HK-2 (cell line): ENCODE data around the gene KIAA1958.

Experiments
- DNase-seq: peaks from one replicate; pipeline ENCODE4 v3.0.0-alpha.2; 2018; ENCODE audit not compliant: unreplicated experiment

Gene KIAA1958

DNA sequence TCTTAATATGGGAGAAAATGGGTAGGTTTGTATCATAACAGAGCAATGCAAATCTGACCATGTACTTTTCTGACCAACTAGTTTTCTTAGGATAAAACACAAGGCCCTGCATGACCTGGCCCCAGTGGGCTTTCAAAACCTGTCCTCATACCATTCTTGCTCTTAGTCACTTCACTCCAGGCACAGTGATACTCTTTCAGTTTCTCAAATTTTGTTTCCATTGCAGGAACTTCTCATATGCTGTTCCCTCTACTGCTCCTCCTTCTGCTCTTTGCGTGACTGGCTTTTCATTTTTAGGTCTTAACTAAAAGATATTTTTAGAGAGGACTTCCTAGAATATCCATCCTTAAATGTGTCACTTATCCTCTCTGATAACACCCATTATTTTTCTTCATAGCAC is 118.9 kb downstream of the KIAA1958 start:
- DNase-seq = no peak

DNA sequence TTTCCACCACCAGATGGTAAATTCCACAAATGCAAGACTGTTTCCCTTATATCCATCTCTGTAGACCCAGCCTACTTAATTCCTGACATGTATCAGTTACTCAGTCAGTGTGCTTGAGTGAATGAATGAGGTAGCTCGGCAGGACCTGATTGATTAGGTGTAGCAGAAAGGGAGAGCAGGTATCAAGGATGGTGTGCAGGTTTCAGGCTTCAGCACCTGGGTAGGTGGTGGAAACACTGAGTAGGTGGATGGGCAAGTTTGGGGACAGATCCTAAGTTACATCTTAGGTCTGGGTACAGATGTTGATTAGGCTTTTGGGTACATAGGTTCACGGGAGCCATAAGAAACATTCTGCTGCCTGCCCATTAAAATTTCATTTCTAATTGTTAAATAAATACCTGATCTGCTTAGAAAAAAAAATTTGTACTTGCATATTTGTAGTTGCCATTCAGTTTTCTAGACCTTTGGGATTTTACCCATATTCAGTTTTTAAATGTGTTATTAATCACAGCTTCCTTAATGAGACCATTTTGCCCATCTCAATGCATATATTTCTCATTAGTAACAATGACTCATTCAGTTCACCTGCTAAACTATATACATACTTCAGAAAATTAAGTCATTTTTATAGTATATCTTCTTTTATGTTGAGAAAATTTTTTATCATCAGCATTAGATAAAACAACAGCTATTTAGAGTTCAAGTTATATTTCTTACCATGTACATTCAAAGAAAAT is 119.5 kb downstream of the KIAA1958 start:
- no peak for DNase-seq

DNA sequence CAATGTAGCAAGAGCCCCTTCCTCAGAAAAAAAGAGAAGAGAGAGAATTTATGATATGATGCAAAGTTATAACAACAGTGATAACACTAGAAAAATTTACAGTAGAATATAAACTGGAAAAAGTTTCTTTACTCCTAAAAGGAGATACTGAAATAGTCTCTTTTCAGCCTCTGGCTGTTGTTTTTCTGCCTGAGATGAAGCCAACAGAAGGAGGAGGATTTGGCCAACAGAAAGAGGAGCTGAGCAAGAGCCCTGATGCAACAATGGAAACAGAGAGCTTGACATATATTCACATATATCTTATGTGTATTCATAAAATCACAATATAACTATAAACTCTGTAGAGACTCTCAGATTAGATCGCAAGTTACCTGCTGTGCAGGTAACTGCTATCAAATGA is 122.2 kb downstream of the KIAA1958 start:
- no peak for DNase-seq

DNA sequence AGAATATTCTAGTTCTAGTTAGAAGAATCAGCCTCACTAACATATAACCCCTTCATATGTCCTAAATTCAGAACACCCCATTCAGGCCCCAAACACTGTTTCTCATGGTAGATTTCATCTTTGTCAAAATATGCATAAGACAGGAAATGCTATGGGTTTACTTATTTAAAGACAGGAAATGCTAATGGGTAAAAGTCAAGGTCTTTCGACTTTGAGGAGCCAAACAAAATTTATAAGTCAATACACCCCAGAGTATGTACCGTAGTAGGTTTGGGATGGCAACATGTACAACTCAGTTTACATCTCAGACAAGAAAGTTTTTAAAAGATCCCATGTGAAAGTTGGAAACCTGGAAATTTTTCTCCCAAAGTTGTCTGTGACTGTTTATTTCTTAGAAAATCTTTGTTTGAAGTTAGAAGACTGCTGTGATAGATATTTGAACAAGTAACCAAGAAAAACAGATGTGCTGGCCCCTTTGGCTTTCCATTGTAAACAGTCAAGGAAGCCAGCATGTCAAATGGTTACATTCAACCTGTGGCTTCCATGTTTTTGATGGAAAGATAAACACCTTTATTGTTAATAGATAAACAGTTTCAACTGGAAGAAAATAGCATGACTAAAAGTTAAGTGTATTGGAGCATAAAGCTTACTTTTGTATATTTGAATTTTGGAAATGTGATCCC is 129.1 kb downstream of the KIAA1958 start:
- no peak for DNase-seq

DNA sequence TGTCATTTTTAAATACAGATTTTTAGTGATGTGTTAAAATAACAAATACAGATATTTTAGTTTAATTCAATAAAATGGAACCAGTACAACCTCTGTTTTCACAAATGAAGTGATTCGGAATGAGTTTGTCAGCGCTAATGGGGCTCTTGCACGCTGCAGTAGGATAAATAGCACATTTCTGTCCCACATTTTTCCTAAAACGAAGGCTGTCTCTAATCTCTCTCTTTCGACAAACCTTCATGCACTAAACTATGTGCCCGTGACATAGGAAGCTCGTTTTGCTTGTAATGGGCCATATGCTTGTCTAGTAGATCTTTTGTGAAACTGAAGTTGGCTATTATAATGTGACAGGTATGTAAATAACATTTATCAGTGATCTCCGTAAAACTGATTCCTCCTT is 130.7 kb downstream of the KIAA1958 start:
- DNase-seq = no peak

DNA sequence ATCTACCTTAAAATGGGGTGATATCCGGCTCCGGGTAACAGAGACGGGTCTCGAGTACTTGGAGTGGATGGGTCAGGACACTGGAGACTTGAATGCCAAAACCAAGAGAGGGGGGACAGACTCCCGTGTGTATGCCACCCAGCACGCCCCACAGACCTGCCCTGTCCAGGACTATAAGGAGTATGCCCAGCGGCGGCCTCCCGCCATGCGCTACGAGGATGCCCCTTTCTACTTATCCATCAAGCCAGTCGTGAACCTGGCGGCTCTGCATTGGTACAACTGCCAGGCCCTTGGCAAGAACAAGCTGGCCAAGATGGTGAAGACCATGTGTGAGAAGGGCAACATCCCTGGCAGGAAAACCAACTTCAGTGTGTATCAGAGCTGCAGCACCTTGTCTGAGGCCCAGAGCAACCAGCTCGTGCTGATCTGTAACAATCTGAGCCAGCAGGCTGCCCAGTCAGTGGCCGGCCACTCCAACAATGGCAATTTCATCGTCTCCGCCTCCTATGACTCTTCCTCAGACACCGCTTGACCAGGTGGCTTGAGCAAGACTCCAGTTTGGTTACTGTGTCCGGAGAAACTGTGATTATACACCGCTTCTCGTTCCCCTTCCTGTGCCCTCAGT is 131.9 kb downstream of the KIAA1958 start:
- DNase-seq = no peak

DNA sequence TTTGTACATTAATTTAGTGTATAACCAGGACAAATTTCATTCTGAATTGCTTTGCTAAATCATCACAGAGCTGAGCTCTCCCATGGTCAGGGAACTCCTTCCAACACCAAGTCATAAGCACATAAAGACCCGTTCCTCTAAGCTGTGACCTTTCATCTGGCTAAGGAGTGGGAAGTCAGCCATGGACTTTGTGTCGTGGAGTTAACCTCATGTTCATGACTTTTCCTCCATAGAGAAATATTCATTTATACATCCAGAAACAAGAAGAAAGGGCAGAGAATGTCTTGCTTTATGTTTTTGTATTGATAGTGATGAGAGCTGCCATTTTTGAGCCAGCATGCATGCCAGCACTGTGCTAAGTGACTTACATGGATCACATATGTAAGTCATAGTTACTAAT is 133.8 kb downstream of the KIAA1958 start:
- DNase-seq = no peak

DNA sequence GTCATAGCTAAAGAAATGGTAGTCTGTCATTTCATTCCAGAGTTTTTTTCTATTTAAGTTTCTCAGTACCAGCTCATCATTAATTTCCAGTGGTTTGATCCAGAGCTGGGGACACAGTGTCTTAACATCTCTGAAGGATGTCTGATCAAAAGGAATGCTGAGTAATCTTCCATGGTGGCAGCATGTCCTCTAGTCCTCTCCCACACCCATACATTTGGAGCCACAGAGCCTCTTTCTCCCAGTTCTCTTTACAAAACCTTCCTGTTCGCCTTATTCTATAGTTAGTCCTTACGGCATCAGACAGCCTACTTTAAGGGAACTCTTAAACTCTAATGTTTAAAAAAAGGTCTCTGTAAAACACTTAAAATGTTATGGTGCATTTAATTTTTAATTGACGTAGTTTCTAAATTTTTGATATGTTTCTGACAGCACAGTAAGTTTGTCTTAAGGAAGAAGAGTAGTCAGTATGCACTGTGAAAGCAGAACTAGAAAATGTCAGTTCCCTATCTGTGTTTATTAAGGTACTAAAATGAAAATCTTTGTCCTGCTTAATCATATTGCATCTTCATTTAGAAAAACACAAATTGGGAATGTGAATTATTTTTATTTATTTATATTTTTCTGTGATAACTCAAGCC is 134.5 kb downstream of the KIAA1958 start:
- no peak for DNase-seq

DNA sequence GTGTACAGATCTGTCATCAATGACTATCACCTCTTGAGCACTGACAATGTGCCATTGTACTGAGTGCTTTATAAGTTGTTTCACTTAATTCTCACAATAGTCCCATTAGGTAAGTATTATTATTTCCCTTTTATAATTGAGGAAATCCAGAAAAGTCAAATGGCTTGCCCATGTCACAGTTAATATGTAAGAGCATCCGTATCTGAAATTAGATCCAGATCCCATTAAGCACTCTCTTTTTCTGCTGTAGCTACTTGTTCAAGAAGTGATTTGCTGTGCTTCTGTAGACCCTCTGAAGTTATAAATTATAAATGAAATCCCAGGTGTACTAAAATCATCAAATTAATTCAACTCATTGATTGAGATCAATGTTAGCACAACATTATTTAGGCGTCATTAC is 136.6 kb downstream of the KIAA1958 start:
- DNase-seq = no peak

DNA sequence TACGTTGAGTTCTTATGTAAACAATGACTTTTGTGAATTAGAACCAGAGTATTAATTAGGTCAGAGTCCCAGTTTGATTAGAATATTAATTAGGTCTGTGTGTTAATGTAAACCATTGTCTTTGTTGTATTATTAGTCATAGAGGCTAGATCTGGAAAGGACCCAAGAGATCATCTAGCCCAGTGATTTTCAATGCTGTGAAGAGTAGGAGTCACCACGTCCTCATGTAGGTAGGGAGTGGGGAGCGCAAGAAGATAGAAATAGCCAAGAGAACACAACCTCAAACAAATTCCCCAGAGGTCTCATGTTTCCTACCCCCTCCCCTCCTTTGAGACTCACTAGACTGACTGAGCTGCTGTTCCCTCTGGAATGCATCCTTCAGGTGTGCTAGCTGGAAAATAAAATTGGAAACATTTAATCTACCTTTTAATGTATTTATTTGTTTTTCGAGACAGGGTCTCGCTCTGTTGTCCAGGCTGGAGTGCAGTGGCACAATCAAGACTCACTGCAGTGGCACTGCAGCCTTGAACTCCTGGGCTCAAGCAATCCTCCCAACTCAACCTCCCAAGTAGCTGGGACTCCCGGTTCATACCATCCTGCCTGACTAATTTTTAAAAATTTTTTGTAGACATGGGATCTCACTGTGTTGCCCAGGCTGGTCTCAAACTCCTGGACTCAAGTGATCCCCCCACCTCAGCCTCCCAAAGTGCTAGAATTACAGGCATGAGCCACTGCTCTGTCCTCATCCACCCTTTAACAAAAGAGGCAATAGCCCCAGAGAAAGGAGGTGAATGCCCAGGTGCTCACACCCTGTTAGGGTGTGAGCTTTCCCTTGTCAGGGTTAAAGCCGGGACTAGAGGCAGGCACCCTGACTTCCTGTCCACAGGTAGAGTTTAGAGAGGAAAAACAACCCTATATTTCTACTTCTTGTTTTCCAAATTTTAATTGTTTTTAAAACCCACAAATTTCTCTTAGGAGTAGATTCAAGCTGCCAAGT is 138.4 kb downstream of the KIAA1958 start:
- DNase-seq = no peak

DNA sequence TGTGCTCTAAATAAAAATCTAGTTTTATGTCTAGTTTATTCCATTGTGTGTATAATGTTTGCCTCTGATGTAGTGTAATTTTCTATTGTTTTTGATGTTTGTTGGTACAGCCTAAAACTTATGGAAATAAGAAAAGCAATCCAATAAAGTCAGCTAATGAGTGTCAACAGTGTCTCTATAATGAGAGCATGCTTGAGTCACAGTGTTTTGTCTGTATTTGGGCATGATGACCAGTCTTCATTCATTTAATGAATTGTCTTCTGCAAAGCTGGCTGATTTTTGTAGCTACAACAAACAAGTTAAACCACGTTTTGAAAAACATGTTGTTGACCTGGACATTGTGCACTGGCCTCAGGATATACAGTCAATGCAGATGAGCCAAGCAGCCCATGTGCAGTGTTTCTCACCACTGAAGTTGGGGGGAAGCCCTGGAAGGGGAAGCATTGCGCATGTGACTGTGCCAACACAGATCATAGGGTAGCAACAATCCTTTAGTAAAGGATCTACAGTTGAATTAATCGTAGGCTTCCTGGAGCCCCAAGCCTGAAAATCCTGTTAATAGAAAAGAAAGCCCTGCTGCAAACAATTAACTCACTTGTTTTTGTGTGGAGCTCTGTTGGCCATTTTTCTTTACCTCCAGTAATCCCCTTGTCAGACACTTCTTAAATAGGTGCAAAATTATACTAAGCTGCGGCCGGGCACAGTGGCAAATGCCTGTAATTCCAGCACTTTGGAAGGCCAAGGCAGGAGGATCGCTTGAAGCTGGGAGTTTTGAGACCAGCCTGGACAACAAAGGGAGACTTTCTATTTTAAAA is 143.3 kb downstream of the KIAA1958 start:
- DNase-seq = no peak

DNA sequence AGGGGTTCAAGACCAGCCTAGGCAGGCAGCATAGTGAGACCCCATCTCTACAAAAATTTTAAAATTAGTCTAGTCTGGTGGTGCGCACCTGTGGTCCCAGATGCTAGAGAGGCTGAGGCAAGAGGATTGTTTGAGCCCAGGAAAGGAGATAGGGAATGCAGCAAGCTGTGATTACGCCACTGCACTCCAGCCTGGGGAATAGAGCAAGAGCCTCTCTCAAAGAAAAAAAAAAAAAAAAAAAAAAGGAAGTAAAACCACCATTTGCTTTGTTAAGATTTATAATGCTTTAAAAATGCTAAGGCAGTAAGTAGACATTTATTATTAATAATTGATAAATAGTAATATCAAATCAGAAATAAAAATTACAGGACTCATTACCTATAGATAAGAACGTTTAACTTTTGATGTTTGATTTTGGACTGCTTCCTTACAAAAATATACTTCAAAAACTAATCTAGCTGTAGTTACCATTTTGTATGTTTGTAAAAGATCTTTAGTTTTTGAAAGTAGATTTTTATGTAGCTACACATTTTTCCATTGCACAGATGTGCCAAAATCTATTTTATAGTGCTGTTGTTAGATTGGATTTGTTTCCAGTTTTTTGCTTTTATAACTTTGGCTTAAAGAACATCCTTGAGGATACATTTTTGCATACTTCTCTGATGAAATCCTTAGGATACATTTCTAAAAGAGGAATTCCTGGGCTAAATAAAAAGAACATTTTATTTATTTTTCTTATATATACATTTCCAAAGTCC is 144.9 kb downstream of the KIAA1958 start:
- DNase-seq = no peak

DNA sequence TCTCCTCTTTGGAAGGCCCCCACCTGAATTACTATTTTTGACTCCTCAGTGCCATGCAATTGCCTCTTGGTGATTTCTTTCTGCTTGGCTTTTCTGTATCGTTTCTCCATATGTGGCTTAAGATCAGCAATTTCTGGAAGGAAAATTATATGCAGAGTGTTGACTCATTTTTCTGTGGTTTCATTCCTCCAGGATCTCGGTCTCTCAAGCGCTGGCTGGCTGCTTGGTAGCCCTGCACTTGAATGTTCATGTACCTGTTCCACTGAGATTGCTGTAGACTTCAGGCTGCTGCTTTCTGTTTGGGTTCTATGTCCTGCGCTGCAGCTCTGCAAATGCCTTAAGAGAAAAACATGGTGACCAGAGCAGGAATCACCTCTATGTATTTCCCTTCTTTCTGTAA is 153.7 kb downstream of the KIAA1958 start:
- DNase-seq = no peak

DNA sequence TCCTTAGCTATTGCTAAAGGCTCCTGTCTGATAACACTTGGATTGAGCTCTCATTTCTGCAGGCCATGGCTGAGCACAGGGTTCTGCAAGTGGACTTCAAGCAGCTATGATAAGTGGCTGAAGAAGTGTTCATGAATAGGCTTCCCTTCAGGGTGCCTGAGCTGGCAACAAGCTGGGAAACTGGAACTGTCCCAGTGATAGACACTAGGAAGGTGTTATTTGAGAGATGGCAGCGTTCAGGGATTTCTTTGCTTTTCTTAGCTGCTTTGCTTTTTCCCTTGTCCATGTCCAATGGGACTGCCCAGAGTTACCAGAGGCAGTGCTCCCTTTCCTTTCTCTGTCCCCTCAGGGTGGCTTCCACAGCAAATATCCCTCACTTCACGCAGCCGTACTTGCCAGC is 155.5 kb downstream of the KIAA1958 start:
- DNase-seq = no peak

DNA sequence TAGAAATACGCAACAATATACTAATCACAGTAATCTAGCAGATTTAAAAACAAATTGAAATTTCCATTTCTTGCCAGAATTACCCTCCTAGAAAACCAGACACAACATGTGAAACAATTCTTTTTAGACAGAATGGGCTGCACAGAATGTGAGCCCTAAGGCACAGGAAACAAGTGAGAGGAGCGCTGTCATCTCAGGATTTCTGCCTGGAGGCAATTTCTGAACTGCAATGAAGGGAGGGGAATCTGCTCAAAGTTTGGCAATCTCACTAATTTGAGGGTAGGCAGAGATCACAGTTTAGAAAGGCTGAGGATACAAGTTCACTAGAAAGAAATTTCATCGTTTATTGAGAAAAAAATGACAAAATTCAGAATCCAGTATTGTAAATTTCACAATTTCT is 161.0 kb downstream of the KIAA1958 start:
- no peak for DNase-seq

DNA sequence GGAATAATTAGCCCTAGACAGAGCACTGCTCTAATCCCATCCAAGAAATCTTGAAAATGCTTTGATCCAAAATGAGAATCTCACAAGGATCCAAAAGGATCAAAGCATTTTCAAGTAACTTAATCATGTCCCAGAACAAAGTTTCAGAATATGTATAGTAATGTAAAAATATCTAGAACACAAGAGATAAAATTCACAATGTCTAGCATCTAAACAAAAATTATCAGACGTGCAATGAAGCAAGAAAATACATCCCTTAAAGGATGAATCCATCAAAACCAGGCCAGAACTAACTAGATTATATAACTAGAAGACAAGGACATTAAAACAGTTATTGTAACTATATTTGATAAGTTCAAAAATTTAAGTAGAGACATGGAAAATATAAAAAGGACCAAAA is 162.0 kb downstream of the KIAA1958 start:
- DNase-seq = no peak

DNA sequence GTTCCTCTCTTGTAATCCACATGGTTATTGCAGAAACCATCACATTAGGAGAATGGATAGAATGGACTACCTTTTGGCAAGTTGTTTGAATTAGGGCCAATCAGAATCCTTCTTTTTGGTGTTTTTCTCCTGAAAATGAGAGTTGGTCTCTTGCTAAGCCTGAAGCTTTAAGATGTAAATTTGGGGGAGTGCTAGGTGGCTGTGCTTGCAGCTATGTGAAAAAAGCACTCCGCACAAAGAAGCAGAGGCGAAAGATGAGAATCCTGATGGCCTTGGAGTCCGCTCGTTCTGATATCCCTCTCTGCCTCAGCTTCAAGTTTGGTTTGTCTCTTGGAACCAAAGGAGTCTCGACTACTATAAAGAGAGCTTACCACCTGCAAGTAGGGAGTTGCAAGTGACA is 167.7 kb downstream of the KIAA1958 start:
- no peak for DNase-seq

DNA sequence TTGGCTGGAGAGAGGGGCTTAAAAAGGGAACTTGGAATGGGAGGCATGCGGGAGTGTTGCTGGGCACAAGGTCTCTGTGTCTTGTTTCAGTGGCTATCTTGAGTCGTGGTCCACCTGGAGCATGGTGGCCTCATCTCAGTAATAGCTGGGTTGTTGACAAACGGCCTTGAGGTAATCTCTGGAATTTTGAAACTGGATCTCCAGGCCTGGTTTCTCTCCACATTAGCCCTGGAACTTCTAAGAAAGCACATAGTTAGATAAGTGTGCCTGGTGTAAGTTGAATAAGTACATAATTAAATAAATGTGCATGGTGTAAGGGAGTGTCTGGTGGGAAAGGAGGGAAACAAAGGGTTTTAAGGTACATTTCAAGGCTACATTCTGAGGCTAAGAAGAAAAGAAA is 169.0 kb downstream of the KIAA1958 start:
- no peak for DNase-seq

DNA sequence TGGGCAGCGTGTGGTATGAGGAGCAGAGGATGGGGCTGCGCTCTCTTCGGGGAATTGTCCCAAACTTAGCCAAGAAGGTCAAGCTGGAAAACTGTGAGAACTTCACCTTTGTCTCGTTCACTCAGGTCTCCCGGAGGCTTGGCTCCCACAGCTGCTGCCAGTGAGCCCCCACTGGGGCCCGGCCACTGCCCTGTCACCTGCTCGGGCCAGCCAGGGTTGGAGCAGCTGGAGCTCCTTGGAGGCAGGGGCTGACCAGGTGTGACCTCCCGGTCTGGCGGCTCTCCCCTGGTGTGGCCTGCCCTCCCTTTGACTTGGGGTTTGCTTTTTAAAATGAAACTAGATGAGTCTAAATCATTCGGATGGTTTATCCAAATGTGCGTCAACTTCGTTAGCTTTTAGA is 173.3 kb downstream of the KIAA1958 start:
- no peak for DNase-seq

DNA sequence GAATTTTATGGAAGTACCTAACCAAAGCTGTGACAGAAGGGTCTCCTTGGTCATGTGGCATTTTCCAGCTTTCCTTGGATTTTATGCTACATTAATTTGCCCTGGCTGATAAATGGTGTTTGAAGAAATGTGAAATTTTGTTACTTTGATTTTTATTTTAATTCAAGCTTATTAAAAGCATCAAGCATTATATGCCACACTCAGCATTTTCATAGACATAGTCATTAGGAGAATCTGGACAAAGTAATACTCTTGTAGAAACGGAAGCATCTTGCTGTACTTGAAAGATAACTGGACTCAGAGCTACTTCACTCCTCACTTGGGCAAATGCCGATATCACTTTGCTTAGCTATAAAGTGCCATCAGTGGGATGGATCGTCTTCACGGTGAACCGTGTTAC is 177.1 kb downstream of the KIAA1958 start:
- DNase-seq = no peak
